ENCODE results near the gene SBF2.

The SBF2 gene

GRCh38 chr11:10304495-10305261 lies 10.7 kb upstream of the SBF2 start, which contains the start of gene ADM:
Gene ADM (plus strand): TSS chr11:10305073. CDS start chr11:10305701, 628 bp downstream.
- H2BK120ac ChIP-seq (ENCODE audit: low read depth, low read length) = peak within 1 kb of the TSS; percentile 69
- peak; percentile 96 for DNase-seq
- WGBS = 2% methylated on average over 48 of the region's 48 CpGs

GRCh38 chr11:10303558-10304363 lies 9.7 kb upstream of the SBF2 start:
- Histone ChIP-seq H3K79me1 (replicated peaks; ENCODE audit: low read length, poor library complexity, severe bottlenecking) (peaks cover 3% of the 10 kb centered on the region), H3K4me3 (ENCODE audit: insufficient read depth in 1 of 2, low read depth in 1 of 2, low read length in 2 of 2) (peak overlapping the region; percentile 68 to 93), H4K91ac (ENCODE audit: low read length) (peak overlapping the region; percentile 98), H3K4me1 (ENCODE audit: control insufficient read depth, insufficient read depth, low read depth, low read length) (peaks cover 3% of the 10 kb centered on the region), H2BK15ac (ENCODE audit: low read depth, poor library complexity, severe bottlenecking) (peak overlapping the region; percentile 96), H4K8ac (ENCODE audit: low read length) (peak overlapping the region; percentile 99), H3K23ac (ENCODE audit: low read length in 2 of 2) (peak overlapping the region; percentile 42 to 87), H2BK5ac (ENCODE audit: low read depth, low read length, poor library complexity, severe bottlenecking) (peak overlapping the region; percentile 95), H2AK5ac (ENCODE audit: low read length, severe bottlenecking) (peak overlapping the region; percentile 94), H3K9me3 (ENCODE audit: control insufficient read depth, low read length) (peaks cover 3% of the 10 kb centered on the region), H3K9ac (ENCODE audit: low read length) (peak overlapping the region; percentile 100), H3K27ac (ENCODE audit: low read length, poor library complexity, severe bottlenecking) (peak overlapping the region; percentile 97), H3K36me3 (ENCODE audit: control insufficient read depth in 1 of 2, insufficient read depth in 2 of 2, low read depth in 1 of 2, low read length in 2 of 2) (peaks cover 27 to 40% of the 10 kb centered on the region in 2 experiments), H3K4me2 (ENCODE audit: low read length, poor library complexity, severe bottlenecking) (peak overlapping the region; percentile 92), H3K18ac (ENCODE audit: low read depth in 1 of 2, low read length in 2 of 2) (peak overlapping the region; percentile 93 to 99), H2BK120ac (ENCODE audit: low read depth, low read length) (peak overlapping the region; percentile 58), H3K27me3 (ENCODE audit: control insufficient read depth in 1 of 2, insufficient read depth in 1 of 2, low read length in 2 of 2) (no peaks in the 10 kb centered on the region), H2AFZ (ENCODE audit: low read depth, low read length) (peak overlapping the region; percentile 67), H3K14ac (ENCODE audit: low read length in 2 of 2) (peak overlapping the region; percentile 73 to 79), H2BK12ac (ENCODE audit: low read length in 2 of 2) (peak overlapping the region; percentile 97 to 99), H3K4ac (ENCODE audit: low read depth in 1 of 2, low read length in 2 of 2) (peak overlapping the region; percentile 94 to 98)
- WGBS = 1% methylated on average over 26 of the region's 29 CpGs
- peak; percentile 79 for DNase-seq

More at GRCh38 chr11:10304495-10305261, 10.7 kb upstream of the SBF2 start, which contains the start of gene ADM:
- H3K14ac ChIP-seq (ENCODE audit: low read length in 2 of 2) = peak within 1 kb of the TSS; percentile 90 to 99
- no peaks in the 10 kb centered on the region for H3K79me1 ChIP-seq (replicated peaks; ENCODE audit: low read length, poor library complexity, severe bottlenecking)
- H3K27me3 ChIP-seq (ENCODE audit: control insufficient read depth in 1 of 2, insufficient read depth in 1 of 2, low read length in 2 of 2) = no peaks in the 10 kb centered on the region
- peak within 1 kb of the TSS; percentile 97 for H3K27ac ChIP-seq (ENCODE audit: low read length, poor library complexity, severe bottlenecking)
- H2AFZ ChIP-seq (ENCODE audit: low read depth, low read length) = peak within 1 kb of the TSS; percentile 67
- H2BK15ac ChIP-seq (ENCODE audit: low read depth, poor library complexity, severe bottlenecking) = peak within 1 kb of the TSS; percentile 85
- H3K23ac ChIP-seq (ENCODE audit: low read length in 2 of 2) = peak within 1 kb of the TSS in 1 of 2 experiments; percentile 87
- H3K18ac ChIP-seq (ENCODE audit: low read depth in 1 of 2, low read length in 2 of 2) = peak within 1 kb of the TSS; percentile 93 to 99
- peaks cover 25 to 32% of the 10 kb centered on the region in 2 experiments for H3K36me3 ChIP-seq (ENCODE audit: control insufficient read depth in 1 of 2, insufficient read depth in 2 of 2, low read depth in 1 of 2, low read length in 2 of 2)
- peak within 1 kb of the TSS; percentile 94 to 98 for H3K4ac ChIP-seq (ENCODE audit: low read depth in 1 of 2, low read length in 2 of 2)
- peaks cover 7% of the 10 kb centered on the region for H3K4me1 ChIP-seq (ENCODE audit: control insufficient read depth, insufficient read depth, low read depth, low read length)
- peak within 1 kb of the TSS; percentile 68 to 93 for H3K4me3 ChIP-seq (ENCODE audit: insufficient read depth in 1 of 2, low read depth in 1 of 2, low read length in 2 of 2)
- peak within 1 kb of the TSS; percentile 92 for H3K4me2 ChIP-seq (ENCODE audit: low read length, poor library complexity, severe bottlenecking)
- H4K91ac ChIP-seq (ENCODE audit: low read length) = peak within 1 kb of the TSS; percentile 91
- H2AK5ac ChIP-seq (ENCODE audit: low read length, severe bottlenecking) = peak within 1 kb of the TSS; percentile 94
- peak within 1 kb of the TSS; percentile 97 to 99 for H2BK12ac ChIP-seq (ENCODE audit: low read length in 2 of 2)
- peak within 1 kb of the TSS; percentile 79 for H4K8ac ChIP-seq (ENCODE audit: low read length)
- peaks cover 3% of the 10 kb centered on the region for H3K9me3 ChIP-seq (ENCODE audit: control insufficient read depth, low read length)
- peak within 1 kb of the TSS; percentile 100 for H3K9ac ChIP-seq (ENCODE audit: low read length)
- H2BK5ac ChIP-seq (ENCODE audit: low read depth, low read length, poor library complexity, severe bottlenecking) = peak within 1 kb of the TSS; percentile 95

GRCh38 chr11:10302744-10303557 lies 8.9 kb upstream of the SBF2 start:
- peaks cover 3% of the 10 kb centered on the region for H3K79me1 ChIP-seq (replicated peaks; ENCODE audit: low read length, poor library complexity, severe bottlenecking)
- peaks cover 26 to 41% of the 10 kb centered on the region in 2 experiments for H3K36me3 ChIP-seq (ENCODE audit: control insufficient read depth in 1 of 2, insufficient read depth in 2 of 2, low read depth in 1 of 2, low read length in 2 of 2)
- H3K9ac ChIP-seq (ENCODE audit: low read length) = peak overlapping the region; percentile 100
- peak overlapping the region; percentile 97 for H3K27ac ChIP-seq (ENCODE audit: low read length, poor library complexity, severe bottlenecking)
- H3K9me3 ChIP-seq (ENCODE audit: control insufficient read depth, low read length) = peaks cover 3% of the 10 kb centered on the region
- no peaks in the 10 kb centered on the region for H3K27me3 ChIP-seq (ENCODE audit: control insufficient read depth in 1 of 2, insufficient read depth in 1 of 2, low read length in 2 of 2)
- peak overlapping the region; percentile 94 for H2AK5ac ChIP-seq (ENCODE audit: low read length, severe bottlenecking)
- H2BK120ac ChIP-seq (ENCODE audit: low read depth, low read length) = peak overlapping the region; percentile 58
- peaks cover 3% of the 10 kb centered on the region for H3K4me1 ChIP-seq (ENCODE audit: control insufficient read depth, insufficient read depth, low read depth, low read length)
- peak; percentile 85 for DNase-seq
- H4K91ac ChIP-seq (ENCODE audit: low read length) = peak overlapping the region; percentile 98
- peak overlapping the region; percentile 96 for H2BK15ac ChIP-seq (ENCODE audit: low read depth, poor library complexity, severe bottlenecking)
- peak overlapping the region; percentile 97 to 99 for H2BK12ac ChIP-seq (ENCODE audit: low read length in 2 of 2)
- peak overlapping the region; percentile 99 for H4K8ac ChIP-seq (ENCODE audit: low read length)
- H3K4me3 ChIP-seq (ENCODE audit: insufficient read depth in 1 of 2, low read depth in 1 of 2, low read length in 2 of 2) = peak overlapping the region; percentile 68 to 93
- H2AFZ ChIP-seq (ENCODE audit: low read depth, low read length) = peak overlapping the region; percentile 67
- peak overlapping the region; percentile 95 for H2BK5ac ChIP-seq (ENCODE audit: low read depth, low read length, poor library complexity, severe bottlenecking)
- WGBS = under 1% methylated on average over 56 of the region's 56 CpGs
- peak overlapping the region; percentile 42 to 85 for H3K23ac ChIP-seq (ENCODE audit: low read length in 2 of 2)
- peak overlapping the region; percentile 73 to 79 for H3K14ac ChIP-seq (ENCODE audit: low read length in 2 of 2)
- H3K18ac ChIP-seq (ENCODE audit: low read depth in 1 of 2, low read length in 2 of 2) = peak overlapping the region; percentile 93 to 99
- peak overlapping the region; percentile 92 for H3K4me2 ChIP-seq (ENCODE audit: low read length, poor library complexity, severe bottlenecking)
- H3K4ac ChIP-seq (ENCODE audit: low read depth in 1 of 2, low read length in 2 of 2) = peak overlapping the region; percentile 94 to 98

Measured in mesenchymal stem cell (in vitro differentiated cells and primary cell).